GM12892 (cell line): ENCODE data around the gene THY1.

Experiments
- POLR2A ChIP-seq: IDR thresholded peaks from 2 replicates; pipeline ENCODE4 v1.6.1; 2011; ENCODE audit warnings: low read depth, low read length, control low read depth
- POLR2AphosphoS5 ChIP-seq: IDR thresholded peaks from 2 replicates; pipeline ENCODE4 v1.6.1; 2011; ENCODE audit warnings: low read depth, low read length, control low read depth

- TF ChIP-seq POLR2A: no peak
- TF ChIP-seq POLR2AphosphoS5: no peak
These were observed 52.4 kb downstream of the THY1 start for GRCh38 chr11:119370486-119371046.
